HCT116 (cell line): ENCODE data around the gene GRIK1. TPM values are rescaled to one million over a fixed set of nuclear protein-coding genes. Genes with fewer than 3 reads are reported as not detected.

Source experiments
- ATAC-seq: fragments of 200-7000 bp; cut with Tn5 transposase; 2 replicates; pipeline ENCODE4 v1.9.1; 2020; ENCODE audit warnings: mild to moderate bottlenecking, moderate library complexity
- BruUV-seq: library from RNA; stranded (reverse); fragments of 400-500 nt; replicated peaks from 2 replicates; lab custom pipeline; 2021; lab: Mats Ljungman, UMichigan
- CTCF ChIA-PET: fragments of 300-600 bp; sonication (Branson Sonifier 250); formaldehyde crosslinking; loops from one replicate; lab custom pipeline; 2021; ENCODE audit warnings: antibody characterized with exemption; lab: Charles Lee
- POLR2A ChIA-PET: fragments of 300-600, 350-600 bp; sonication (Branson Sonifier 250); formaldehyde crosslinking; loops from one replicate; lab custom pipeline; 2021; ENCODE audit warnings: antibody characterized with exemption; lab: Charles Lee
- RAD21 ChIA-PET, 2 experiments: fragments of 300-600 bp; sonication (Branson Sonifier 250); formaldehyde crosslinking; loops; one replicate each; lab custom pipeline; 2023; ENCODE audit warnings: low total read pairs in 2 of 2; ENCODE audit not compliant: uncharacterized antibody in 2 of 2, unreplicated experiment in 2 of 2, low non-redundant PET in 1 of 2; lab: Charles Lee
- DNase-seq: peaks from one replicate; pipeline ENCODE4 v3.0.0-alpha.2; 2010; ENCODE audit warnings: low read depth, low spot score
- H2AFZ ChIP-seq: fragments of 200-600 bp; shearing (Covaris generic), sonication (generic); 2 replicates; pipeline ENCODE4 v1.6.1; 2017; ENCODE audit warnings: low read depth, mixed run types, mixed read lengths, antibody characterized with exemption, low read length; ENCODE audit not compliant: poor library complexity, severe bottlenecking
- H3K27ac ChIP-seq: 2 replicates; pipeline ENCODE4 v1.5.1; 2012; ENCODE audit warnings: low read depth, low read length
- H3K27me3 ChIP-seq: fragments of 200-600 bp; sonication (generic); 2 replicates; pipeline ENCODE4 v1.6.1; 2016; ENCODE audit warnings: mixed run types, low read length, mixed read lengths; ENCODE audit not compliant: insufficient read depth
- H3K36me3 ChIP-seq, 2 experiments: fragments of 200-500 bp in 1 of 2; fragments of 200-600 bp in 1 of 2; sonication (Bioruptor generic) in 1 of 2; sonication (generic) in 1 of 2; 2 replicates each; pipeline versions ENCODE4 v1.5.1 to v1.6.1; 2014 to 2016; ENCODE audit warnings: low read length in 2 of 2, inconsistent platforms in 1 of 2, mixed read lengths in 1 of 2, mixed run types in 1 of 2; ENCODE audit not compliant: insufficient read depth in 2 of 2, control insufficient read depth in 1 of 2
- H3K4me1 ChIP-seq, 2 experiments: fragments of 200-600 bp in 1 of 2; sonication (generic) in 1 of 2; 2 replicates each; pipeline versions ENCODE4 v1.5.1 to v1.6.1; 2012 to 2017; ENCODE audit warnings: low read length in 2 of 2, inconsistent platforms in 1 of 2, mild to moderate bottlenecking in 1 of 2, mixed read lengths in 1 of 2, mixed run types in 1 of 2, moderate library complexity in 1 of 2; ENCODE audit not compliant: insufficient read depth in 2 of 2, control insufficient read depth in 1 of 2
- H3K4me2 ChIP-seq: fragments of 200-600 bp; sonication (generic); 2 replicates; pipeline ENCODE4 v1.6.1; 2017; ENCODE audit warnings: mixed run types, low read length, mixed read lengths
- H3K4me3 ChIP-seq, 2 experiments: fragments of 200-600 bp in 1 of 2; sonication (generic) in 1 of 2; replicated peaks in 1 of 2; 2 replicates each; pipeline ENCODE4 v1.5.1; 2011 to 2016; ENCODE audit warnings: low read length in 2 of 2, control low read depth in 1 of 2, low read depth in 1 of 2, mild to moderate bottlenecking in 1 of 2, mixed read lengths in 1 of 2, mixed run types in 1 of 2
- H3K79me2 ChIP-seq: fragments of 200-600 bp; sonication (generic); 2 replicates; pipeline ENCODE4 v1.6.1; 2017; ENCODE audit warnings: mild to moderate bottlenecking, mixed run types, low read length, moderate library complexity, mixed read lengths; ENCODE audit not compliant: insufficient read depth
- H3K9ac ChIP-seq: fragments of 200-600 bp; sonication (generic); 2 replicates; pipeline ENCODE4 v1.6.1; 2016; ENCODE audit warnings: low read length, mixed read lengths
- H3K9me2 ChIP-seq: fragments of 200-600 bp; sonication (generic), shearing (Covaris generic); 2 replicates; pipeline ENCODE4 v1.6.1; 2017; ENCODE audit warnings: mixed run types, mild to moderate bottlenecking, moderate library complexity; ENCODE audit not compliant: insufficient read depth
- H3K9me3 ChIP-seq, 2 experiments: fragments of 200-500 bp in 1 of 2; fragments of 200-600 bp in 1 of 2; sonication (Bioruptor generic) in 1 of 2; sonication (generic) in 1 of 2; 2 replicates each; pipeline ENCODE4 v1.6.1; 2014 to 2017; ENCODE audit warnings: low read length in 2 of 2, mixed read lengths in 2 of 2, inconsistent platforms in 1 of 2, low read depth in 1 of 2, mild to moderate bottlenecking in 1 of 2, mixed run types in 1 of 2, moderate library complexity in 1 of 2; ENCODE audit not compliant: control insufficient read depth in 1 of 2, insufficient read depth in 1 of 2
- H4K20me1 ChIP-seq: fragments of 200-600 bp; sonication (generic), shearing (Covaris generic); 2 replicates; pipeline ENCODE4 v1.6.1; 2017; ENCODE audit warnings: mixed run types, mild to moderate bottlenecking, moderate library complexity; ENCODE audit not compliant: insufficient read depth
- ATF3 ChIP-seq: IDR thresholded peaks from 2 replicates; pipeline ENCODE4 v1.6.1; 2012
- CTCF ChIP-seq, 3 experiments: fragments of 200-600 bp in 1 of 3; sonication (generic) in 1 of 3; IDR thresholded peaks in 2 of 3; conservative IDR thresholded peaks in 1 of 3; 2 replicates each; pipeline ENCODE4 v1.5.1; 2012 to 2017; ENCODE audit warnings: low read depth in 2 of 3, low read length in 2 of 3, antibody characterized with exemption in 1 of 3, borderline replicate concordance in 1 of 3, control low read depth in 1 of 3, mild to moderate bottlenecking in 1 of 3, mixed read lengths in 1 of 3, mixed run types in 1 of 3, moderate library complexity in 1 of 3; ENCODE audit not compliant: insufficient read depth in 1 of 3
- ELF1 ChIP-seq: IDR thresholded peaks from 2 replicates; pipeline ENCODE4 v1.6.1; 2012; ENCODE audit warnings: low read depth, borderline replicate concordance
- EZH2 ChIP-seq: fragments of 200-600 bp; sonication (generic); IDR thresholded peaks from 2 replicates; pipeline ENCODE4 v1.6.1; 2017; ENCODE audit warnings: antibody characterized with exemption, mixed run types
- JUND ChIP-seq: IDR thresholded peaks from 2 replicates; pipeline ENCODE4 v1.6.1; 2012
- MAX ChIP-seq: IDR thresholded peaks from 2 replicates; pipeline ENCODE4 v1.6.1; 2012
- POLR2A ChIP-seq: IDR thresholded peaks from 2 replicates; pipeline ENCODE4 v1.7.0; 2011; ENCODE audit warnings: borderline replicate concordance; ENCODE audit not compliant: insufficient read depth, insufficient read length; ENCODE audit errors: extremely low read depth
- RAD21 ChIP-seq: IDR thresholded peaks from 2 replicates; pipeline ENCODE4 v1.6.1; 2012; ENCODE audit warnings: low read depth, mild to moderate bottlenecking
- REST ChIP-seq: IDR thresholded peaks from 2 replicates; pipeline ENCODE4 v1.6.1; 2012; ENCODE audit warnings: low read depth
- SP1 ChIP-seq: IDR thresholded peaks from 2 replicates; pipeline ENCODE4 v1.6.1; 2012; ENCODE audit warnings: low read depth
- ZBTB33 ChIP-seq: IDR thresholded peaks from 2 replicates; pipeline ENCODE4 v1.6.1; 2011; ENCODE audit warnings: mild to moderate bottlenecking, low read length, moderate library complexity; ENCODE audit not compliant: insufficient replicate concordance; ENCODE audit errors: extremely low read depth
- ZFX ChIP-seq: fragments of 450-650 bp; IDR thresholded peaks from 2 replicates; pipeline ENCODE4 v1.6.1; 2017
- intact Hi-C: fragments of 100-400 bp; cut with micrococcal nuclease; formaldehyde crosslinking; loops from 2 replicates; pipeline ENCODE4 v1.10.0; 2022
- total RNA-seq: library from RNA; stranded (reverse); gene quantifications from one replicate; pipeline ENCODE4 v1.2.1, GENCODE V29; 2021; ENCODE audit not compliant: unreplicated experiment

GRIK1 gene
- total RNA-seq, 1 experiment from 2014 or later: not detected

GRCh38 chr21:29787361-29787909, 152.4 kb downstream of the GRIK1 start (continued):
- TF ChIP-seq REST (no peak), ELF1 (no peak), JUND (no peak)

- CTCF ChIA-PET: no interaction called here
- Histone ChIP-seq H4K20me1 (no peaks in the 10 kb centered on the region), H3K36me3 (no peaks in the 10 kb centered on the region), H3K27me3 (no peaks in the 10 kb centered on the region), H3K9me2 (no peaks in the 10 kb centered on the region), H3K9me3 (peaks cover 5 to 18% of the 10 kb centered on the region in 2 experiments; a peak in 2 of 4 replicates), H3K4me1 (no peaks in the 10 kb centered on the region), H3K9ac (no peak overlapping the region), H3K27ac (no peak overlapping the region), H3K79me2 (no peaks in the 10 kb centered on the region), H3K4me2 (no peak overlapping the region), H2AFZ (no peak overlapping the region), H3K4me3 (no peak overlapping the region)
- no TSS peak for BruUV-seq
- TF ChIP-seq ZBTB33: no peak
- no peak for TF ChIP-seq ZFX
- TF ChIP-seq ATF3: no peak
- no peak for TF ChIP-seq RAD21
- no peak for TF ChIP-seq EZH2
- TF ChIP-seq ELF1: no peak
- TF ChIP-seq CTCF (IDR thresholded peaks at IDR 0.05 in 2 of 3, conservative IDR thresholded peaks at IDR 0.05 in 1 of 3; ENCODE audit: borderline replicate concordance in 1 of 3, insufficient read depth in 1 of 3, low read depth in 2 of 3, low read length in 2 of 3): no peak
- TF ChIP-seq SP1: no peak
- TF ChIP-seq POLR2A: no peak
- TF ChIP-seq MAX: no peak
- intact Hi-C loops: no loop called here
- ATAC-seq (no peak), DNase-seq (no peak)
- POLR2A ChIA-PET: no interaction called here
- RAD21 ChIA-PET: no interaction called here
Measured at GRCh38 chr21:29786496-29787360, 153.1 kb downstream of the GRIK1 start.
